GM19372 (cell line): ENCODE measurements around the gene KPNB1.

ENCODE experiments used
- ATAC-seq: cut with Tn5 transposase; IDR thresholded peaks from one replicate; pipeline ENCODE4 v1.9.1; 2021; ENCODE audit warnings: mild to moderate bottlenecking, low read depth, moderate library complexity; ENCODE audit not compliant: unreplicated experiment

The KPNB1 gene

GRCh38 chr17:47636273-47637030, 13.3 kb upstream of the KPNB1 start:
- no peak for ATAC-seq

- no peak for ATAC-seq
Measured at GRCh38 chr17:47638903-47639302, 10.8 kb upstream of the KPNB1 start.

- ATAC-seq, result no peak
Measured at GRCh38 chr17:47640076-47640475, 9.6 kb upstream of the KPNB1 start.

GRCh38 chr17:47641202-47641601, 8.5 kb upstream of the KPNB1 start:
- no peak for ATAC-seq

- no peak for ATAC-seq
Measured at GRCh38 chr17:47643116-47643515, 6.6 kb upstream of the KPNB1 start.

DNA sequence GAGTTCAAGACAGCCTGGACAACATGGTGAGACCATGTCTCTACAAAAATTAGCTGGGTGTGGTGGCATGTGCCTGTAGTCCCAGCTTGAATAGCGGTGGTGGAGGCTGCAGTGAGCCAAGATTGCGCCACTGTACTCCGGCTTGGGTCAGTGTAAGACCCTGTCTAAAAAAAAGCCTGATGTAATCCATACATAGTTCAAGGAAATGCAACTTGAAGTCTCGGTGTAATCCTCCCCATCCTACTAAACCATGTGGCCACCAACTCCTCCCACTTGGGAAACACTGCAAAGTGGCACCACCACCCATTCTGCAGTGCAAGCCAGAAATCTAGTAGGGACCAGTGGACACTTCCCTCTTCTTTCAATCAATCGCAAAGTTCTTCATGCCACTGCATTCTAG, 5.4 kb upstream of the KPNB1 start:
- ATAC-seq, result no peak

GRCh38 chr17:47649972-47650524, 329 bp downstream of the KPNB1 start:
- ATAC-seq, result no peak

DNA sequence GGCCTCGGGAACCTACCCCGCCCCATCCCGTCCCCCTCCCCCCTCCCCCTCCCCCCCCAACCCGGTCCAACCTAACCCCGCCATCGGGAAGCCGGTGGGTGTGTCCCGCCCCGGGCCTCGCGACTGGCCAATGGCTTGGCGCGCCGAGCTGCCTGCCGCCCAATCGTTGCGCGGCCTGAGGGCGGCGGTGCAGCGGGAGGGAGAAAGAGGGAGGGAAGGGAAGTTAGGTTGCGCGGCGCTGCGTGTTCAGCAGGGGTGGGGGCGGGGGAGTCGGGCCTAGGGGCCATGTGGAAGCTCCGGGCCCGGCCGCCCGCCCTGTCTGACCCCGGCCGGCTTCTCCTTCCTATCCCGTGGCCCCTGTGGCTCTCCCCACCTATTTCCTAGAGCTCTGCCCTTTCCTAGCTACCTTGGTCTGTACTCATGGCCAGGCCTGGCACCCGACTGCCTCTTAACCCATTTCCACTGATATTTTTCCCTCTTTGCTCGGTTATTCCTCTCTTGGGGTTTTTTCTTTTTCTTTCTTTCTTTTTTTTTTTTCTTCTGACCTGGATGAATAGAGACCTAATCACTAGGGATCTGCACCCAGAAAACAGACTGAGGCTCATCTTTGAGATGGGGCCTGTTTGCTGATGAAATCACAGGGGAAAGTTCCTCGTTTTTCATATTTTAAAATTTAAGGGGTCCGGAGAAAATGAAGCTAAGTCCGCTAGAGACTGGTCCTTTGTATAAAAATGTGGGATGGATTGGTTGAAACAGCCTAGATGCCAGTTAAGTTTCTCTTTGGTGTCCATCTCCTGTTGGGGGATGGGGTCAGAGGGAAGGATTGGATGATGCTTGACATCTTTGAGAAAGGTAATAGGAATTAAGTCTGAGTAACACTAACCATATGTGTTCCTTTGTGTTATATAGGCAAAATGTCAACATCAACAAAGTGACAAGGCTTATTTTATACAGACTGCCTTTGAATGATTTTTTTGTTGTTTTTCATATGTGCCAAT, 1.1 kb downstream of the KPNB1 start:
- peak; percentile 46 for ATAC-seq

DNA sequence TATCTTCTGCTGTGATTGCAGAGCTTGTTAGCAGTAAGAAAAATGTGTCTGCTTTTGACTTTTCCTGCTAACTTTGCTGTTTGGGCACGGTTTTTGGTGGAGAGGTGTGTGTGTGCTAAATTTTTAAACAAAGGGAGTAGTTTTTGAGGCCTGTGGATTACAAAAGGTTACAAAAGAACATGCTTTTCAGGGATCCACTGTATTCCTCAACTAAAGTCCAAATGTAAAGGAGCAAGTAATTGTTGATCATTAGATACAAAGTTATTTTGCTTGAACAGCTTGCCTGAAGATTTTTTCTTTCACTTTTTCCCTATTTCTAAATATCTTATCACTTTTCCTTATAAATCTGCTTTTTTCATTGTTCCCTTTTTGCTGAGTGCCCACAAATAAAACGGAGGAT, 2.0 kb downstream of the KPNB1 start:
- ATAC-seq, result no peak

- no peak for ATAC-seq
Measured at GRCh38 chr17:47652570-47652969, 2.9 kb downstream of the KPNB1 start.

DNA sequence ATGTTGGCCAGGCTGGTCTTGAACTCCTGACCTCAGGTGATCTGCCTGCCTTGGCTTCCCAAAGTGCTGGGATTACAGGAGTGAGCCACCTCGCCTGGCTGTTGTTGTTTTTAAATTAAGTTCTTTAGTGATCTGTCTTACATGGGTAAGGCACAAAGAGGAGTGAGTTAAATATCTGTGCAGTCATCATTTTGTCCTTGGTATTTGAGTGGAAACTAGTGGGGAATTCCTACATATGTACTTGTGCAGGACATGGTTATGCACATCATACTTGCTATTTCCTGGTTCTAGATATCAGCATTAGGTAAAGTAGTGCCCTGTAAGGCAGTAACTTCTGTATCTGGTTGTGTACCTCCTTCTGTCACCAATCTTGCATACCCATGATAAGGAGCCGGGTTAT, 3.7 kb downstream of the KPNB1 start:
- ATAC-seq, result no peak

DNA sequence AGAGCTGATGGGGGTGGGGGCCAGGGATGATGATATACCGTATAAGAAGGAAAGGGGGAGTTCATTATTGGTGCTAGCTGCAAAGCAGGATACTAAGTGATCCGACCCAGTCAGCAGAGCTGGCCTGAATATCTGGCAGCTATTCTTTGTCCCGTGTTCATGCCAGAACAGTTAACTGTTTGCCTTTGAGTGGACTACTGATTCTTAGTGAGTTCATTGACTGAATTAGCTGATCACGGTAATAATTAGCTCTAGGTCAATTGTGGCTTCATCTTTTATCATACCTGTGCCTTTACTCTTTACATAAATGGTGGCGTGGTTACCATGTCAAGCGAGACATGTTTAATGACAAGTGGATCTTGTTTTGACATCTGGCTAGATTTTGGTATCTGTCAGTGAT, 5.3 kb downstream of the KPNB1 start:
- ATAC-seq, result no peak

GRCh38 chr17:47660064-47660492, 10.4 kb downstream of the KPNB1 start:
- peak; percentile 53 for ATAC-seq

DNA sequence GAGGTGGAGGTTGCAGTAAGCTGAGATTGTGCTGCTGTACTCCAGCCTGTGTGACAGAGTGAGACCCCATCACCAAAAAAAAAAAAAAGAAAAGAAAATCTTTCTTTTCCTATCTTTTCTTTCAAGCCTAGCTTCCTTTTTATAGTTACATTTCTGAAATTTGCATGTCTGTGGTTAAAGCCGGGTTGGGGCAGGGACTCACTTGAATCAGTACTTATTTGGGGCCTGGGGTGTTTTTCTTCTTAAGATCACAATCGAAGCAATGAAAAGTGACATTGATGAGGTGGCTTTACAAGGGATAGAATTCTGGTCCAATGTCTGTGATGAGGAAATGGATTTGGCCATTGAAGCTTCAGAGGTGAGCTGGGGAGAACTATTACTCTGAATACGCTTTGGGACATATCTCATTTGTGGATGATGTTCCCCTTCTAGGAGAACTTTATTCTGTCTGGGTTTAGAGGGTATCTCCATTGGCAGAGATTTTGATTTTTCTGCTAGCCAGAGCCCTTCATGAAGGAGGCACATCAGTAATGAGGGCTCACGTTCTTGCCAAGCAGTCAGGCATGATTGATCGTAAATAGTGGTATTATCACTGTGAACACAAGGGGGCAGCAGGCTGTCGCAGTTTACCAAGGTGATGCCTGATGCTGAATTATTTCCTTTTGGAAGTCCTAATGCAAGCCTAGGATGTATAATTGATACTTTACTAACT, 14.3 kb downstream of the KPNB1 start:
- ATAC-seq, result no peak

DNA sequence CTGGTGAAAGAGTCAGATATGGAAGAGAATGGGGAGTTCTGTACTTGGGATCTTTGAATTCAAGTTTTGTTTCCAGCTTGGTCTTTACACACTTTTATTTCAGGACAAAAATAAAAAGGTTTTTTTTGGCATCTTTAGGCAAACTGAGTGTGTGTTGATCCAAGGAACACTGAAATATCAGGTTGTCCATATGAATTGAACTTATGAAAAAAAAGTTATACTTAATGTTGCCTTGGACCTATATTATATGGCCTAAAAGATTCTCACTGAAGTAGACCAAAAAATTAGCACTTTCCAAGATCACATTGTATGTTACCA, 14.9 kb downstream of the KPNB1 start:
- ATAC-seq, result no peak

DNA sequence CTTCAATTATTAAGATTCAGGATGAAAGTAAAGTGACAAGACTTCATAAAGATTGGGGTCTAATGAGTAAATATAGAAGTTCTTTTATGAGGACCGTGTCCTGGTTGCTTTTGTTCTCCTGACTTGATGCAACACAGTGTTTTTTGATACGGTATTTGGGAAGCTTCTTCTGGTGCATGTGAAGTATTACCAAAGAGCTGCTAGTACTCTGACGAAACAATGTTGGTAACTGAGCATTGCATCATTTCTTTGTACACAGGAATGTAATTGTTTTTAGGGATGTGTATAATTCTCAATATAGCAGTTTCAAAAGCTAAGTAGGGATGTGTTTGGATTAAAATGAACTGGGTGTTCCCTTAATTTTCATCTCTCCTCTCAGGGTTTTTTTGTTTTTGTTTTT, 15.9 kb downstream of the KPNB1 start:
- ATAC-seq, result no peak

GRCh38 chr17:47669081-47669480, 19.4 kb downstream of the KPNB1 start:
- ATAC-seq, result no peak

DNA sequence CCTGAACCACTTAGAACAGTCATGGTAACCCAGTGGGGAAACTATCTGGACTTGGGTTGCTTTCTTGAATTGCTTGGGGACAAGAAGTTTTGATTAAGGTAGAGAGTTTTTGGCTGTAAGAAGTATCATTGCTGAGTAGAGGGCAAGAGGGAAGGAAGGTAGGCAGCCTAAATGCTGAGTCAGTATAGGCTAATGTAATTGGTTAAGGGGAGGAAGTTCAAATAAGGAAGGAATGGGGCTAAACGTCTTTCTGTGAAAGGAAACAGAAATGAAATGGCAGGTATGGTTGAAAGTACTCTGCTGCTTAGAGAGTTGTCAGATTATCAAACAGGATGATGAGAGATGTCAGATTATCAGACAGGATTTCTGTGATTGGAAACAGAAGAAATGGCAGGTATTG, 20.3 kb downstream of the KPNB1 start:
- no peak for ATAC-seq

DNA sequence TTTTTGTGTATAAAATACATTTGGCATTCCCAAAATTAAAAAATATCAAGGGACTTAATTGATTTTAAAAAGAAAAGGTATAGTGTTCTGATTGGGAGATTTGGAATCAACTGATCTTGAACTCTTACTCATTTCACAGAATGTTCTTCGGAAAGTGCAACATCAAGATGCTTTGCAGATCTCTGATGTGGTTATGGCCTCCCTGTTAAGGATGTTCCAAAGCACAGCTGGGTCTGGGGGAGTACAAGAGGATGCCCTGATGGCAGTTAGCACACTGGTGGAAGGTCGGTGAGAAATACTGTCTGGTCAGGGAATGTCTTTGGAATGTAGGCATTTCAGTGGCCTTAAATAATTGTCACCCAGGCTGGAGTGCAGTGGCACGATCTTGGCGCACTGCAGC, 24.8 kb downstream of the KPNB1 start:
- no peak for ATAC-seq

DNA sequence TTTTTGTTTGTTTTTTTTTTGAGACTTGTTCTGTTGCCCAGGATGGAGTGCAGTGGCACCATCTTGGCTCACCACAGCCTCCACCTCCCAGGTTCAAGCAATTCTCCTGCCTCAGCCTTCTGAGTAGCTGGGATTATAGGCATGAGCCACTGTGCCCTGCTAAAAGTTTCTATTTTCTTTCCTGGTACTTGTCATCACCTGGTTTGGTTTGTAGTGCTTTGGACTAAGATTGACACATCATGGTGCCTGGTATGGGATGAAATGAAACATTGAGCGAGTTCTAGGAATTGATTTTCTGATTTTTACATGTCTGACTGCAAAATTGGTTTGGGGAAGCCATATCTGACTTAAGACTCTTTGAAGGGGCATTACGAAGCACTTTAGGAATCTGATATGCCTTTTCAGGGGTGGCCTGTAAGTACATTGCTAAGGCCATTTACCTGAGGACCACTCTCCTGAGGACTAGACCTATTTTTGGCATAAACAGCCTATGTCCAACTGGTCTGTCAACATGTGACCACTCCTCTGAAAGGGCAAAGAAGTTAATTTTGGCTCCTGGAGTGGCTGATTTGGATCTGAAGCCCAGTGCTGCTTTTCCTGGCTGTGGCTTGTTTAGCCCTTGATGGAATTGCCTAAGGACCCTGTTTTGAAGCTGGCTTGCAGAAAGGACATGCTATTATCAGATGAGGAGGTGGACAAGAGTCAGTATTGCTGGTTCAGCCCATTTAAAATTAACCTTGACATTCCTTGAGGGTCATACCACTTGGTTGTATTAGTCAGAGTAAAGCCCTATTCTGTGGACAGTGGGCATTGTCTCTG, 25.9 kb downstream of the KPNB1 start:
- no peak for ATAC-seq
